ENCODE results near the gene RESF1. TPM values are rescaled to one million over a fixed set of nuclear protein-coding genes. Genes with fewer than 3 reads are reported as not detected.

The RESF1 gene
- total RNA-seq, 4 donors from 2014 or later = 16.0 to 31.7 (median 17.7) TPM

DNA sequence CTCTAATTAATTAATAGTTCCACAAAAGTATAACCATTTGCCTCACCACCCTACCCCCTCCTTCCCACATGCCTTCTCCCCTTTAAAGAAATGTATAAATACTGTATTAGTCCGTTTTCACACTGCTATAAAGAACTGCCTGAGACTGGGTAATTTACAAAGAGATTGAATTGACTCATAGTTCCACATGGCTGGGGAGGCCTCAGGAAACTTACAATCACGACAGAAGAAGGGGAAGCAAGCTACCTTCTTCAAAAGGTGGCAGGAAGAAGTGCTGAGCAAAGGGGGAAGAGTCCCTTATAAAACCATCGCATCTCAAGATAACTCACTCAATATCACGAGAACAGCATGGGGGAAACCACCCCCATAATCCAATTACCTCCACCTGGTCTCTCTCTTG, 8.2 kb upstream of the RESF1 start:
- TF ChIP-seq POLR2A (IDR thresholded peaks at IDR 0.05) = no peak
- TF ChIP-seq, protein P1, sequence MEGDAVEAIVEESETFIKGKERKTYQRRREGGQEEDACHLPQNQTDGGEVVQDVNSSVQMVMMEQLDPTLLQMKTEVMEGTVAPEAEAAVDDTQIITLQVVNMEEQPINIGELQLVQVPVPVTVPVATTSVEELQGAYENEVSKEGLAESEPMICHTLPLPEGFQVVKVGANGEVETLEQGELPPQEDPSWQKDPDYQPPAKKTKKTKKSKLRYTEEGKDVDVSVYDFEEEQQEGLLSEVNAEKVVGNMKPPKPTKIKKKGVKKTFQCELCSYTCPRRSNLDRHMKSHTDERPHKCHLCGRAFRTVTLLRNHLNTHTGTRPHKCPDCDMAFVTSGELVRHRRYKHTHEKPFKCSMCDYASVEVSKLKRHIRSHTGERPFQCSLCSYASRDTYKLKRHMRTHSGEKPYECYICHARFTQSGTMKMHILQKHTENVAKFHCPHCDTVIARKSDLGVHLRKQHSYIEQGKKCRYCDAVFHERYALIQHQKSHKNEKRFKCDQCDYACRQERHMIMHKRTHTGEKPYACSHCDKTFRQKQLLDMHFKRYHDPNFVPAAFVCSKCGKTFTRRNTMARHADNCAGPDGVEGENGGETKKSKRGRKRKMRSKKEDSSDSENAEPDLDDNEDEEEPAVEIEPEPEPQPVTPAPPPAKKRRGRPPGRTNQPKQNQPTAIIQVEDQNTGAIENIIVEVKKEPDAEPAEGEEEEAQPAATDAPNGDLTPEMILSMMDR (IDR thresholded peaks at IDR 0.05 in 4 of 5, conservative IDR thresholded peaks at IDR 0.05 in 1 of 5) = no peak
- no peaks in the 10 kb centered on the region for H3K36me3 ChIP-seq
- ATAC-seq = no peak
- in situ Hi-C loops (cut with MboI; ENCODE audit: low sequenced_read_pairs in 4 of 4) (loop anchor here in 2 of 4 donors (25.0 kb wide), 1 partner anchor 289 kb away; the partner anchor contains the start of gene ETFBKMT (in 2 of the 2)), intact Hi-C loops (cut with DNase I; ENCODE audit: low total_unique reads) (loop anchor here (10.0 kb wide), 1 partner anchor 626 kb away; the partner anchor contains the start of gene SINHCAF)
- H3K27me3 ChIP-seq = no peaks in the 10 kb centered on the region
- H3K9me3 ChIP-seq = no peaks in the 10 kb centered on the region
- no peaks in the 10 kb centered on the region for H3K4me1 ChIP-seq
- no peak overlapping the region for H3K27ac ChIP-seq
- H3K4me3 ChIP-seq = no peak overlapping the region
- DNase-seq = no peak

DNA sequence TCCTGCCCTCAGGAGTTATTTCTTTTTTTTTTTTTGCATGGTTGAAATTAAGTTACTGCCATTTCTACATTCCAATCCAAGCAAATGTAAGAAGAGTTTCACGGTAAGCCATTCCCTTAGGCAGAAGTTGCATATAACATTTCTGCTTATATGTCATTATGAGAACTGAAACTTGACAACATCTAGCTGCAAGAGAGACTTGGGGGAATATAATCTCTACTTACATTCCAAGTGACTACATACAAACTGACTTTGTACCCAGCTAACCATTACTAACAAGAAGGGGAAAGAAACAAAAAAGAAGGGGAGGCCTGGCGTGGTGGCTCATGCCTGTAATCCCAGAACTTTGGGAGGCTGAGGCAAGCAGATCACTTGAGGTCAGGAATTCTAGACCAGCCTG, 7.3 kb upstream of the RESF1 start:
- Histone ChIP-seq H3K4me1 (no peaks in the 10 kb centered on the region), H3K27ac (no peak overlapping the region), H3K27me3 (no peaks in the 10 kb centered on the region), H3K9me3 (no peaks in the 10 kb centered on the region), H3K36me3 (no peaks in the 10 kb centered on the region), H3K4me3 (no peak overlapping the region)
- DNase-seq (no peak), ATAC-seq (no peak)
- no peak for TF ChIP-seq POLR2A (IDR thresholded peaks at IDR 0.05)
- TF ChIP-seq, protein P1 (IDR thresholded peaks at IDR 0.05 in 4 of 5, conservative IDR thresholded peaks at IDR 0.05 in 1 of 5) = no peak
- in situ Hi-C loops (cut with MboI; ENCODE audit: low sequenced_read_pairs in 4 of 4) = loop anchor here in 2 of 4 donors (25.0 kb wide), 1 partner anchor 290 kb away; the partner anchor contains the start of gene ETFBKMT (in 2 of the 2)
- intact Hi-C loops (cut with DNase I; ENCODE audit: low total_unique reads) = loop anchor here (10.0 kb wide), 1 partner anchor 627 kb away; the partner anchor contains the start of gene SINHCAF

DNA sequence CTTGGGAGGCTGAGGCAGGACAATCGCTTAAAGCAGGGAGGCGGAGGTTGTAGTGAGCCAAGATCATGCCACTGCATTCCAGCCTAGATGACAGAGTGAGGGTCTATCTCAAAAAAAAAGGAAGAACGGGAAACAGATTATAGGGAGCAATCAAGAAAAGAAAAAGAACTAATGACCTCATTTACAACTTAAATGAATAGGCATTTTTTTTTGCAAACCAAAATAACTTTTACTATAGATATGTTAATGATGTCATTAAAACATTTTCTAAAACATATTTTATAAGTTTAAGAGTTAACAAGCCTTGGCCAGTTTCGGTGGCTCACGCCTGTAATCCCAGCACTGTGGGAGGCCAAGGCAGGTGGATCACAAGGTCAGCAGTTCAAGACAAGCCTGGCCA, 6.8 kb upstream of the RESF1 start:
- in situ Hi-C loops (cut with MboI; ENCODE audit: low sequenced_read_pairs in 4 of 4) = loop anchor here in 2 of 4 donors (25.0 kb wide), 1 partner anchor 290 kb away; the partner anchor contains the start of gene ETFBKMT (in 2 of the 2)
- no peaks in the 10 kb centered on the region for H3K9me3 ChIP-seq
- DNase-seq (no peak), ATAC-seq (no peak)
- TF ChIP-seq, protein P1 (IDR thresholded peaks at IDR 0.05 in 4 of 5, conservative IDR thresholded peaks at IDR 0.05 in 1 of 5) = no peak
- no peak for TF ChIP-seq POLR2A (IDR thresholded peaks at IDR 0.05)
- H3K27me3 ChIP-seq = no peaks in the 10 kb centered on the region
- no peak overlapping the region for H3K27ac ChIP-seq
- H3K4me1 ChIP-seq = no peaks in the 10 kb centered on the region
- no peaks in the 10 kb centered on the region for H3K36me3 ChIP-seq
- intact Hi-C loops (cut with DNase I; ENCODE audit: low total_unique reads) = loop anchor here (10.0 kb wide), 1 partner anchor 628 kb away; the partner anchor contains the start of gene SINHCAF
- no peak overlapping the region for H3K4me3 ChIP-seq

DNA sequence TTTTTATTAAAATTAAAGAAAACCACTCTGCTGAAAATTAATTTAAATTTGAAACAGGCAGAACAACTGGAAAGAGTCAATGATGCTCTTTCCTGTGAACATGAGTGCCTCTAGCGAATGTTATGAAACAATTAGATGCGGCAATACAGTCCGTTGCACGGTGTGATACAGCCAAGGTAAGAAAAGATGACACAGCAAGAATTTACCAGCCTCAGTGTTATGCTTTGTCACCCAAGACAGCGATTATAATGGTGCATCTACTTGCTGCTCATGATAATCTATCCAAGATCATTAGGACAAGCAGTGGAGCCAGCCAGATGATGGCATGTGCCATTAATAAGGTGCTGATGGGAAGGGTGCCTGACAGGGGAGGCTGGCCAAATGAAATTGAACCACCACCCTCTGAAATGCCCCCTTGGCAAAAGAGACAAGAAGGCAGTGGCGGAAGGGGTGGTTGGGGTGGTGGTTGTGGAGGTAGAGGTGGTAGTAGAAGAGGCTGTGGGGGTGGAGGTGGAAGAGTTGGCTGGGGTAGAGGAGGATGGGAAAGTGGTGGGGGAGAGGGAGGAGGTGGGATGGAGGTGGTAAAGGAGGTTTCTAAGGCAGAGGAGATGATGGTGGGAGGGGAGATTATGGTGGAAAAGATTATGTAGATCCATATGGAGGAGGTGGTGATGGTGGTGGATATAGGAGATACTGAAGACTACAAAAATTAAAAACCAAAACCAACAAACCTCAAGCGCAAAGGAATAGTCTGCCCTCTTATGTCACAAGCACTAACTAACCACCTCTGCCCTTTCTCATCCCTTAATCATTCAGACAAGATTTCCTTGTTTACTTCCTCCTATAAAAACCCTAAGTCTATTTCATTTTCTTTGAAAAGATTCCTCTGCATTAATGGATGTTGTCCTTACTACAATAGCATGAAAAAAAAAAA, 4.0 kb upstream of the RESF1 start:
- DNase-seq (no peak), ATAC-seq (no peak)
- Histone ChIP-seq H3K9me3 (no peaks in the 10 kb centered on the region), H3K36me3 (no peaks in the 10 kb centered on the region), H3K27ac (no peak overlapping the region), H3K4me1 (peaks cover 3 to 6% of the 10 kb centered on the region in 2 donors), H3K4me3 (no peak overlapping the region), H3K27me3 (no peaks in the 10 kb centered on the region)
- intact Hi-C loops (cut with DNase I; ENCODE audit: low total_unique reads) (loop anchor here (10.0 kb wide), 1 partner anchor 630 kb away; the partner anchor contains the start of gene SINHCAF), in situ Hi-C loops (cut with MboI; ENCODE audit: low sequenced_read_pairs in 4 of 4) (loop anchor here in 2 of 4 donors (25.0 kb wide), 1 partner anchor 293 kb away; the partner anchor contains the start of gene ETFBKMT (in 2 of the 2))
- TF ChIP-seq, protein P1 (IDR thresholded peaks at IDR 0.05 in 4 of 5, conservative IDR thresholded peaks at IDR 0.05 in 1 of 5) = no peak
- no peak for TF ChIP-seq POLR2A (IDR thresholded peaks at IDR 0.05)
